HG03175 (cell line): ENCODE measurements around the gene MRE11.
"Not testable (repeated sequence)": the region's sequence is repeated elsewhere in the genome, so short reads cannot be mapped to it uniquely, and the experiment has no call there.

Experiments used
- ATAC-seq: cut with Tn5 transposase; IDR thresholded peaks from one replicate; pipeline ENCODE4 v1.9.1; 2021; ENCODE audit warnings: mild to moderate bottlenecking, moderate library complexity; ENCODE audit not compliant: unreplicated experiment

The MRE11 gene

DNA sequence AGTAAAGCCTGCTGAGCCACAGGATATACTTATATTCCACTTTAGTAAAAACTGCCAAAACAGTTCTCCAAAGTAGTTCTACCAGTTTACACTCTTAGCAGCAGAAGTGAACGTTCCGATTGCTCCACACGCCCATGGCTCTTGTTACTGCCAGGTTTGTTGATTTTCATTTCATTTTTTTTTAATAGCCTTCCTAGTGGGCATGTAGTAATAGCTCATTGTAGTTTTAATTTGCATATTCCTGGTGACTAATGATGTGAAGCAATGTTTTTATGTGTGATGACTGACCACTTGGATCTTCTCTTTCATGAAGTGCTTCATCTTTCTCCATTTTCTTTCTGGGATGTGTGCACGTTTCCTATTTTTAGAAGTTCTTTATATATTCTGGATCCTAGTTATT, 13.8 kb upstream of the MRE11 start:
- no peak for ATAC-seq

DNA sequence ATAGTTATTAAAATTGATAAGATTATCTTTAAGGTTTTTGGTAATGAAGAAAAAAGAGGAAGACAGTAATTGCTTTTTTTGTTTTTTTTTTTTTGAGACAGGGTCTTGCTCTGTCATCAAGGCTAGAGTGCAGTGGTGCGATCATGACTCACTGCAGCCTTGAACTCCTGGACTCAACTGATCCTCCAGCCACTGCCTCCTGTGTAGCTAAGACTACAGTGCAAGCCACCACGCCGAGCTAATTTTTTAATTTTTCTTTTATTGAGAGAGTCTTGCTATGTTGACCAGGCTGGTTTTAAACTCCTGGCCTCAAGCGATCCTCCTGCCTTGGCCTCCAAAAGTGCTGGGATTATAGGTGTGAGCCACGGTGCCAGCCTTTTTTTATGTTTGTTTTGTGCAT, 12.9 kb upstream of the MRE11 start:
- ATAC-seq, result not testable (repeated sequence)

- no peak for ATAC-seq
Observed at GRCh38 chr11:94504689-94505293, 11.1 kb upstream of the MRE11 start.

- ATAC-seq, result no peak
Observed at GRCh38 chr11:94501522-94501921, 7.9 kb upstream of the MRE11 start.

DNA sequence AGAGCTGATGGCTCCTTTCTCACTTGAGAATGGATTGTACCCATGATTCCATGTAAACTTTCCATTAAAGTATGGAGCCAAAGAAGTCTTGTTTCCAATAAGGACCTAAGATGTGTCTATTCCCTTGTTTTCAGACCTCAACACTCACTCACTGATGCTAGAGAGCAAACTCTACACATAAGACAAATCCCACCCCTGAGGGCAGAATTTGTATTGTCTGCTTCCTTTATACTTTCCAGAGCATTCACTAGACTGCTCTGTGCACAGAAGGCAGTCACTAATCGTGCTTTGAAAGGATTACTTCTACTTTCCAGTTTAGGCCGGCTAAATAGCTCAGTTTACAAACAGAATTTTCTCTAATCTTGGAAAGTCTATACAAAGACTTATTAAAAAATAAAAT, 6.5 kb upstream of the MRE11 start:
- no peak for ATAC-seq

GRCh38 chr11:94494126-94494680, 559 bp upstream of the MRE11 start:
- ATAC-seq, result peak; percentile 63

GRCh38 chr11:94486068-94486467, 7.6 kb downstream of the MRE11 start:
- no peak for ATAC-seq

GRCh38 chr11:94481342-94481741, 12.3 kb downstream of the MRE11 start:
- no peak for ATAC-seq

DNA sequence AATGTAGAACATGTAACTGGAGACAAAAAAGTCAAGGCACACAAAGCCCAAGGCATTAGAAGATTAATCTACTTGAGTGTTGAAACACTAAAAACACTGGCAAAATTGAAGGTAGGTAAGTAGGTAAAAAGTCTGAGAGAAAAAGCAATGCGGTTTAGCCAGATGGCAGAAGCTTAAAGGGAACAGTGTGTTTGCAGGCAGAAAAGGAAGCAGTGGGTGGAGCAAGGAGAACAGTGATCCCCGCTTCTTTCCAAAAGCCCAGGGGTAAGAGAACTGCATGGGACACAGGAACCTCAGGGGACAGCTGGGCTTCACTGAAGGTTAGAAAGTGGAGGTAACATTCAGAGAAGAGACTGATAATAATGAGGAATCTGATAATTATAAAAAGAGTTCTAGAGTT, 16.0 kb downstream of the MRE11 start:
- no peak for ATAC-seq

GRCh38 chr11:94472916-94473799, 20.5 kb downstream of the MRE11 start:
- ATAC-seq, result peak; percentile 91

GRCh38 chr11:94469416-94469815, 24.2 kb downstream of the MRE11 start:
- ATAC-seq, result peak; percentile 84

DNA sequence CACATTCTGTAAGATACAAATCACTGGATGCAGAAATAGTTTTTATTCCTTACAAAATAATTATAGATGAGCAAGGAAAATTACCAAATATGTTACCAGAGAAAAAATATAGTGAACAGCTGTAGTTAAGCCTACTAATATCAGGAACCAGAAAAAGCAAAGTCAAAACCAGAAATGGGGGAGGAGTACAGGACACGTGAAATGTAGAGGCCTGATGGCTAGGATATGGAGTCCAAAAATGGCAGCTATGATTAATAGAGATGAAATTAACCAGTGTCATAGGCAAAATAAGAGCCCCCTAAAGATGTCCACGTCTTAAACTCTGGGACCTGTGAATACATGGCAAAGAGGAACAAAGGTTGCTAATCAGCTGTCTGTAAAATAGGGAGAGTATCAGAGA, 34.1 kb downstream of the MRE11 start:
- no peak for ATAC-seq

- ATAC-seq, result no peak
Observed at GRCh38 chr11:94457118-94458029, 36.3 kb downstream of the MRE11 start.

GRCh38 chr11:94455861-94456260, 37.8 kb downstream of the MRE11 start:
- ATAC-seq, result no peak

- ATAC-seq, result no peak
Observed at GRCh38 chr11:94454301-94454700, 39.3 kb downstream of the MRE11 start.

GRCh38 chr11:94452988-94453387, 40.7 kb downstream of the MRE11 start:
- no peak for ATAC-seq

DNA sequence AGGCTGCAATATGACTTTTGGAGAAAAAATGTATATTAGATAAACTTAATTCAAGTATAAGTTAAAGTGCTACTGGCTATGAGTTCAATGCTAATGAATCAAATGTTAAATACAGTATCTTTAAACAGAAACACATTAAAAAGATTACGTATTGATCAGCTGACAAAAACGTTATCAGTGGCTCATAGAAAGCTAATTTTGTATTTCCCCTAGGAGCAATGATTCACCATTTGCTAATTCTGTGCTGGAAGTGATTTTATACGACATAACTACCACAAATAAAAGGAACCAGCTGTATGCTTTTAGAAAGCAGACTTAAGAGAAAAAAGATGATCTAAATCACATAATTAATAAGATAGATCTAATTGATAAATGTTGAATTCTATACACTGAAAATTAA, 43.6 kb downstream of the MRE11 start:
- no peak for ATAC-seq

DNA sequence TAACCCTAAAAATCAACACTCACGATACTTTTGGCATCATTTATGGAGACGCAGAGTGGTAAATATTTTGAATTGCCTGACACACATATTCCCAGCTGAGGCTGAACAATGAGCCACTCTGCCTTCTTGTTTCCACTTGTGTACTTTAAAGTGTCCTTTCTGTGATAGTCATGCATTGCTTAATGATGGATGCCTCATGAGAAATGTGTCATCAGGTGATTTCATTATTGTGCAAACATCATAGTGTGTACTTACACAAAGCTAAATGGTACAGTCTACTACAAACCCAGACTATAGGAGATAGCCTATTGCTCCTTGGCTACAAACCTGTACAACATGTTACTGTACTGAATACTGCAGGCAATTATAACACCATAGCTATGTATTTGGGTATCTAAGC, 44.2 kb downstream of the MRE11 start:
- no peak for ATAC-seq

GRCh38 chr11:94449029-94449428, 44.6 kb downstream of the MRE11 start:
- ATAC-seq, result no peak

DNA sequence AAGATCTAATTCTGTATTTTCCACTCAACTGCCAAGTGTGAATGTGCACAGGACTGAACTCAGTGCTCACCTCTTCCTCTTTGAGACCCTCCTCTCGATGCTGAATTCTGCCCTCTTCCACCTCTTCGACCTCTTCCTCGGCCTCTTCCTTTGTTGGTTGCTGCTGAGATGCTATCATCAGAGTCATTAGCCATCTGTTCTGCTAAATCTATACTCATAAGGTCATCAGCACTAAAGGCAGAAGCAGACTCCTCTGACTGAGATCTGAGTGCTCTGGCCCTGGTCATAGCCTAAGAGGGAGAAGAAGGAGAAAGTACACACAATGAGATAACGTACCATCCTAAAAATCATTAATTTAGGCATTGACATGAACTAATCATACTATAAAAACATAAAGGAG, 46.5 kb downstream of the MRE11 start:
- no peak for ATAC-seq

GRCh38 chr11:94445641-94446040, 48.0 kb downstream of the MRE11 start:
- ATAC-seq, result no peak
